OCI-LY3 (cell line): ENCODE data around the gene TMEM150B.

Experiments used
- H2AFZ ChIP-seq: fragments of 200-600, 300-600 bp; shearing (Covaris generic); 2 replicates; pipeline ENCODE4 v1.6.0; 2014; ENCODE audit warnings: antibody characterized with exemption, low read depth, low read length
- H3K27ac ChIP-seq: fragments of 200-600, 300-600 bp; sonication (generic); 2 replicates; pipeline ENCODE4 v1.5.1; 2014; ENCODE audit warnings: mild to moderate bottlenecking, low read length, moderate library complexity, mixed read lengths
- H3K27me3 ChIP-seq: fragments of 200-600, 300-600 bp; sonication (generic); 2 replicates; pipeline ENCODE4 v1.6.1; 2014; ENCODE audit warnings: low read depth, low read length, mixed read lengths
- H3K36me3 ChIP-seq: fragments of 200-600, 300-600 bp; sonication (generic); replicated peaks from 2 replicates; pipeline ENCODE3; 2014; ENCODE audit warnings: low read depth, low read length, mixed read lengths
- H3K4me1 ChIP-seq: fragments of 300-600, 200-600 bp; sonication (generic); 2 replicates; pipeline ENCODE4 v1.6.1; 2014; ENCODE audit warnings: low read length, mixed read lengths
- H3K4me2 ChIP-seq: fragments of 200-600, 300-600 bp; sonication (generic); 2 replicates; pipeline ENCODE4 v1.6.1; 2014; ENCODE audit warnings: low read length, mixed read lengths
- H3K4me3 ChIP-seq: fragments of 300-600, 200-600 bp; sonication (generic); 2 replicates; pipeline ENCODE4 v1.5.1; 2014; ENCODE audit warnings: antibody characterized with exemption, mild to moderate bottlenecking, low read length, moderate library complexity
- H3K79me2 ChIP-seq: fragments of 300-600, 200-600 bp; shearing (Covaris generic); 2 replicates; pipeline ENCODE4 v1.6.1; 2014; ENCODE audit warnings: mild to moderate bottlenecking, low read length, mixed read lengths
- H3K9ac ChIP-seq: fragments of 300-600, 200-600 bp; shearing (Covaris generic); 2 replicates; pipeline ENCODE4 v1.6.0; 2014; ENCODE audit warnings: mild to moderate bottlenecking, low read length, moderate library complexity
- H3K9me3 ChIP-seq: fragments of 200-600, 300-600 bp; shearing (Covaris generic); 2 replicates; pipeline ENCODE4 v1.6.1; 2014; ENCODE audit warnings: low read length, mixed read lengths; ENCODE audit not compliant: insufficient read depth
- H4K20me1 ChIP-seq: fragments of 200-600, 300-600 bp; sonication (generic); 2 replicates; pipeline ENCODE4 v1.6.1; 2016; ENCODE audit warnings: low read length, mixed read lengths; ENCODE audit not compliant: insufficient read depth
- EZH2phosphoT487 ChIP-seq: fragments of 200-600 bp; shearing (Covaris generic); IDR thresholded peaks from 2 replicates; pipeline ENCODE4 v1.6.1; 2018; ENCODE audit warnings: antibody characterized with exemption, mixed run types, low read depth
- TF ChIP-seq, protein P1 (sequence below): fragments of 200-600, 300-600 bp; sonication (generic); IDR thresholded peaks from 2 replicates; pipeline ENCODE4 v1.5.1; 2014; ENCODE audit warnings: antibody characterized with exemption, low read length, low read depth

TMEM150B gene

DNA sequence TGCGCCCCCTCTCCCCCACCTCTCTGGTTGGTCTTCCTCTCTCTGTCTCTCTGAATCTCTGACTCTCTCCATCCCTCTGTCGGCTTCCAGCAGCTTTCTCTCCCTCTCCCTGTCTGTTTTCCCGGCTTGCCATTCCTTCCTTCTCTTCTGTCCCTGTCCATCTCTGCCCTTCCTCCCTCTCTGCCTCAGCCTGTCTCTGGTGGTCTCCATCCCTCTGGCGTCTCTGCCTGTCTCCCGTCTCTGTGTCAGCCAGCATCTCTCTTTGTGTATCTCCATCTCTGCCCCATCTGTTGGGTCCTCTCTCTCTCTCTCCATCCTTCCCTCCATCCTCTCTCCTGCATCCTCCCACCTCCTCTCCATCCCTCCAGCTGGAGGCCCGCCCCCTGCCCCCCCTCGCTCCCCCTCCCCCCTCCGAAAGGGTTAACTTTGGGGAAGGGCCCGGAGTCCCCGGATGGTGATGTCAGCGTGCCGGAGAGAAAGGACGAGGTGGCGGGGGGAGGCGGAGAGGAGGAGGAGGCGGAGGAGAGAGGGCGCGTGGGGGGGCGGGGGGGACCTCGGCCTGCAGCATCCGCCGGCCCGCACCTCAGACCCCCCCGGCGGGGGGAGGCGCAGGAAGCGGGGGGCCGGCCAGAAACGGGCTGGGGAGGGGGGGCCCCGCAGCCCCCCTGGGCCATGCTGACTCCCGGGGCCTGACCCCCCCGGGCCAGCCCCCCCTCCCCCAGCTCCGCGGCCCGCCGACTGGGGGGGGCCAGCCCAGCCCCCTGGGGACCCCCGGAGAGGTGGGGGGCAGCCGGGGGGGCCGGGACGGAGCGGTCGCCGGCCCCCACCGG, 41.4 kb downstream of the TMEM150B start, which contains the start of gene BRSK1:
Gene BRSK1 (plus strand): TSS at position 450 of the 830 bp plus-strand sequence. CDS start 446 bp downstream, outside the sequence.
- Histone ChIP-seq H3K27ac (no peak within 1 kb of the TSS), H3K36me3 (no peaks in the 10 kb centered on the region), H3K27me3 (no peaks in the 10 kb centered on the region), H3K9me3 (no peaks in the 10 kb centered on the region), H3K4me3 (peak within 1 kb of the TSS; percentile 75), H3K4me1 (peaks cover 24% of the 10 kb centered on the region), H3K79me2 (peaks cover 10% of the 10 kb centered on the region), H4K20me1 (no peaks in the 10 kb centered on the region), H2AFZ (peak within 1 kb of the TSS; percentile 51; the same call in 1 of the 2 replicates), H3K9ac (peak within 1 kb of the TSS; percentile 47), H3K4me2 (peak within 1 kb of the TSS; percentile 73)
- no peak for TF ChIP-seq EZH2phosphoT487
- TF ChIP-seq, protein P1, sequence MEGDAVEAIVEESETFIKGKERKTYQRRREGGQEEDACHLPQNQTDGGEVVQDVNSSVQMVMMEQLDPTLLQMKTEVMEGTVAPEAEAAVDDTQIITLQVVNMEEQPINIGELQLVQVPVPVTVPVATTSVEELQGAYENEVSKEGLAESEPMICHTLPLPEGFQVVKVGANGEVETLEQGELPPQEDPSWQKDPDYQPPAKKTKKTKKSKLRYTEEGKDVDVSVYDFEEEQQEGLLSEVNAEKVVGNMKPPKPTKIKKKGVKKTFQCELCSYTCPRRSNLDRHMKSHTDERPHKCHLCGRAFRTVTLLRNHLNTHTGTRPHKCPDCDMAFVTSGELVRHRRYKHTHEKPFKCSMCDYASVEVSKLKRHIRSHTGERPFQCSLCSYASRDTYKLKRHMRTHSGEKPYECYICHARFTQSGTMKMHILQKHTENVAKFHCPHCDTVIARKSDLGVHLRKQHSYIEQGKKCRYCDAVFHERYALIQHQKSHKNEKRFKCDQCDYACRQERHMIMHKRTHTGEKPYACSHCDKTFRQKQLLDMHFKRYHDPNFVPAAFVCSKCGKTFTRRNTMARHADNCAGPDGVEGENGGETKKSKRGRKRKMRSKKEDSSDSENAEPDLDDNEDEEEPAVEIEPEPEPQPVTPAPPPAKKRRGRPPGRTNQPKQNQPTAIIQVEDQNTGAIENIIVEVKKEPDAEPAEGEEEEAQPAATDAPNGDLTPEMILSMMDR = no peak

DNA sequence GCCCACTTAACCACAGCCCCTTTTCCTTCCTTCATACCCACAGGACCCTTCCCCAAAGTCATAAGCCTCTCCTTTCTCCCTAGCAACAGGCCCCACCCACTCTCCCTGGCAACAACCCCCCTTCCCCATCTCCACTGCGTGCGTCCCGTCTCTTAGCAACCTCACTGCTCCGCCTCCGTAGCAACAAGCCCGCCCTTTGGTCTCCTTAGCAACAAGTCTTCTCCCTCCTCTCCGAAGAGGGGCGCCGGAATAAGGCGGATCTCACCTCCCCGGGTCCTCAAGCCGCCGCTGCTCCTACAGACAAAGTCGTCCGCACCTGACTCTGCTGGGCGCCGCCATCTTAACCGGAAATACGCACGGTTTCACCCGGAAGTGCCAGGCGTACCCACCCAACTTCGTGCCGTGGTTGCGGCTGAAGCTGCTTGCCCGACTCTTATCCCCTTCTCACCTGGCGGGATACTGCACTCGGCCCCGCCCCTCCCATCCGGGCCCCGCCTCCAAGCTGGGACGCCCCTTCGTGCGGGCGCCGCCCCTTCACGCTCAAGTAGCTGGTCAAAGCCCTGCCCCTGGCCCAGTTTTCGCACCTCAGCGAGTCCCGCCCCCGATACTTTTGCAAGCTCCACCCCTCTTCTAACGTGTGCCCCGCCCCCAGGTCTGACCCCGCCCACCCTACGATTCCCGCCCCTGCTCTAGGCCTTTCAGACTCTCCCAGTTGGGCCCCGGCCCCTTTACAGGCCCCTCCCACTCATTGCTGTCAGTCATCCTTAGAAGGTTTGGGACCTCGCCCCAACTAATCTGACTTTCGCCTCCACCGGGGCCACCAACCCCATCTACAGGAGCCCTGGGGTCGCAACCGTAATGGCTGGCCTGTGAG, 45.1 kb downstream of the TMEM150B start, which contains the start of gene HSPBP1:
Gene HSPBP1 (minus strand): TSS at position 341 of the 874 bp plus-strand sequence. CDS start 502 bp downstream, outside the sequence.
- no peak for TF ChIP-seq EZH2phosphoT487
- TF ChIP-seq, protein P1 = no peak
- Histone ChIP-seq H3K79me2 (peaks cover 22% of the 10 kb centered on the region), H3K4me3 (peak within 1 kb of the TSS; percentile 87), H3K27ac (peak within 1 kb of the TSS; percentile 57), H2AFZ (peak within 1 kb of the TSS; percentile 76), H3K9ac (peak within 1 kb of the TSS; percentile 63), H3K4me1 (peaks cover 51% of the 10 kb centered on the region), H3K27me3 (no peaks in the 10 kb centered on the region), H3K36me3 (peaks cover 15% of the 10 kb centered on the region), H4K20me1 (no peaks in the 10 kb centered on the region), H3K4me2 (peak within 1 kb of the TSS; percentile 90), H3K9me3 (no peaks in the 10 kb centered on the region)

DNA sequence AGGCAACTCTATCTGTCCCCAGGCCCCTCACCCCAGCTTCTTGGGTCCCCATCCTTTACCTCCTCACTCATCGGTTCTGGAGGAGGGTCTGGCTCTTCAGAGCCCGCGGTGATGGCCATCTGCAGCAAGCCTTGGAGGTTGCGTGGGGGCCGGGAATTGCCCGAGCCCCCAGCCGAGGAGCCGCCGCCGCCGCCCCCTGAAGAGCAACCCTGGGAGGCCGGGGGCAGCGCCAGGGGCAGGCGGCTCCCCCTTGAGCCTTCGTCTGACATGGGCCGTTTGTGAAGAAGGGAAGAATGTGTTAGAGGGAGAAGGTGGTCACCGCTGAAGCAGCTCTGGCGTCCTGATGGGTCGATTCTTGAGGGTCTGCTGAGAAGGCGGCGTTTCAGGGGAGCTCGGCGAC, 45.8 kb downstream of the TMEM150B start:
- Histone ChIP-seq H3K4me2 (peak overlapping the region; percentile 81), H3K9me3 (no peaks in the 10 kb centered on the region), H3K27ac (peak overlapping the region; percentile 47), H3K79me2 (peaks cover 29% of the 10 kb centered on the region), H2AFZ (no peak overlapping the region), H3K4me3 (peak overlapping the region; percentile 87), H4K20me1 (no peaks in the 10 kb centered on the region), H3K4me1 (peaks cover 58% of the 10 kb centered on the region), H3K9ac (peak overlapping the region; percentile 63), H3K27me3 (no peaks in the 10 kb centered on the region), H3K36me3 (peaks cover 22% of the 10 kb centered on the region)
- TF ChIP-seq, protein P1 = no peak
- TF ChIP-seq EZH2phosphoT487 = no peak
